AG09309 (cell line): Measurements from ENCODE around the gene NALCN.

ENCODE experiments used
- DNase-seq: peaks from one replicate; pipeline ENCODE4 v3.0.0-alpha.2; 2010; ENCODE audit warnings: low read depth
- H3K4me3 ChIP-seq: 2 replicates; pipeline ENCODE4 v1.5.1; 2011; ENCODE audit warnings: mild to moderate bottlenecking, low read depth, low read length, moderate library complexity; ENCODE audit not compliant: control insufficient read depth
- TF ChIP-seq, protein P1 (sequence below): IDR thresholded peaks from 2 replicates; pipeline ENCODE4 v1.5.1; 2011; ENCODE audit warnings: mild to moderate bottlenecking, low read depth, low read length, inconsistent platforms; ENCODE audit not compliant: insufficient read depth, control insufficient read depth; ENCODE audit errors: missing control alignments

NALCN gene

DNA sequence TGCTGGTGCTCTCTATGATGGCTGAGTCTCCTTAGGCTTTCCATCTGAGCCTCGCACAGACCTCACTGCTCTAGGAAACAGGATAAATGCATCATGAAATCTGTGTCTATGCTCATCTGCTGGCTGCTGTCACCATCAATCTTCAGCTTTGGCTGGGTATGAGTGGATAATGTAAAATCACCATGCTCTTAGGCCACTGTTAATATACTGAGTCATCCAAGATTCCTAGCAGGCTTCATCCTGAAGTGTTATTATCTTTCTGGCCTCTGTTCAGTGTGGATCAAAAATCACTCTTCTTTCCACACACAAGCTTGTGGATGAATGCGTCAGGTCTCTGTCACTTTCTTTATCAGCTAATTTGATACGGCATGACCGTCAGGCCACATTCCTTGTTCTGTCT is 317.4 kb downstream of the NALCN start:
- H3K4me3 ChIP-seq = no peak overlapping the region
- DNase-seq = no peak
- TF ChIP-seq, protein P1, sequence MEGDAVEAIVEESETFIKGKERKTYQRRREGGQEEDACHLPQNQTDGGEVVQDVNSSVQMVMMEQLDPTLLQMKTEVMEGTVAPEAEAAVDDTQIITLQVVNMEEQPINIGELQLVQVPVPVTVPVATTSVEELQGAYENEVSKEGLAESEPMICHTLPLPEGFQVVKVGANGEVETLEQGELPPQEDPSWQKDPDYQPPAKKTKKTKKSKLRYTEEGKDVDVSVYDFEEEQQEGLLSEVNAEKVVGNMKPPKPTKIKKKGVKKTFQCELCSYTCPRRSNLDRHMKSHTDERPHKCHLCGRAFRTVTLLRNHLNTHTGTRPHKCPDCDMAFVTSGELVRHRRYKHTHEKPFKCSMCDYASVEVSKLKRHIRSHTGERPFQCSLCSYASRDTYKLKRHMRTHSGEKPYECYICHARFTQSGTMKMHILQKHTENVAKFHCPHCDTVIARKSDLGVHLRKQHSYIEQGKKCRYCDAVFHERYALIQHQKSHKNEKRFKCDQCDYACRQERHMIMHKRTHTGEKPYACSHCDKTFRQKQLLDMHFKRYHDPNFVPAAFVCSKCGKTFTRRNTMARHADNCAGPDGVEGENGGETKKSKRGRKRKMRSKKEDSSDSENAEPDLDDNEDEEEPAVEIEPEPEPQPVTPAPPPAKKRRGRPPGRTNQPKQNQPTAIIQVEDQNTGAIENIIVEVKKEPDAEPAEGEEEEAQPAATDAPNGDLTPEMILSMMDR = no peak

DNA sequence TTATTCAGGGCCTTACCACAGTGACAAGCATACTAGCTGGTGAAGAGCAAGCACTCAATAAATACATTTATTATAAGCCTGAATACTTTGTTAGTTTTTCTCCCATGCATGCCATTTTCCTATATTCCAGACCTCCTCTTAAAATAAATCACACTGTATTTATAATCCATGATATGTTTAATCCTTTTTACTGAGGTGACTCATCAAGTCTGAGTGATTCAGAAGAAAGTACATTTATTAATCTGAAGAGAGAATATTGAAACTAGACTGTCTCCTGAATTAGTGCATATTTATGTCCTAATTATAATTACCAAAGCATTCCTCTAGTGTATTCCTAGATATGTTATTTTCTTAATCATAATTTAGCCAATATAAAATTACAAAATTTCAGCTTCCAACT is 323.3 kb downstream of the NALCN start:
- H3K4me3 ChIP-seq = no peak overlapping the region
- TF ChIP-seq, protein P1 = no peak
- no peak for DNase-seq

DNA sequence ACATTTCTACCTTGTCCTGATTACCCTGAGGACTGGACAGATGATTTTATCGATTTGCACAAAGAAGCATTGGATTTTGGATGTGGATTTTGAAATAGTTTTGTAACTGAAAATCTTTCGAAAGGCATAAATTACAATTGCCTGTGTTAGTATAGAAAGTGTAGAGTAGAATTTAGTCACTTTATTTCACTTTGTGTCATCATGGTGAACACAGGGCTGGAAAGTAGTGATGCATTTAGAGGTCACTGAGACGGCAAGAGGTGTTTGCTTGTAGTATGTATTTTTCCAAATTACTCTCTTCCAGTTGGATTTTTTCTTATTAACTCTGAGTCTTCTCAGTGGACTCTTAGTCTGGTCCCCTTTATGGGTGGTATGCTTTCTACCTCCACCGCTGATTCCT is 326.0 kb downstream of the NALCN start:
- no peak for DNase-seq
- TF ChIP-seq, protein P1 = no peak
- H3K4me3 ChIP-seq = no peak overlapping the region

DNA sequence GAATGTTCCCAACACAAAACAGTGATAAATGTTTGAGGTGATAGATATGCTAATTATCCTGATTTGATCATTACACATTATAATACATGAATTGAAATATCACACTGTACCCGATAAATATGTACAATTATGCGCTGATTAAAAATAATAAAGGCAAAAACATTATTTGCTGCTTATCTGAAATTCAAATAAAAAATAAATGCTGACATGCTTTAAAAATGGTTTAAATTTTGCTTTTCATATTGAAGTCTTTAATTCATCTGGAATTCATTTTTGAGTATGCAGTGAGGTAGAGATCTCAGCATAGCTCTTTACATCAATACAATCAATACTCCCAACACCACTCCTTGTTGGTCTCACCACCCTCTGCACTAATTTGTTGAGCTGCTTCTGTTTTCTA is 330.8 kb downstream of the NALCN start:
- no peak overlapping the region for H3K4me3 ChIP-seq
- TF ChIP-seq, protein P1 = no peak
- no peak for DNase-seq

DNA sequence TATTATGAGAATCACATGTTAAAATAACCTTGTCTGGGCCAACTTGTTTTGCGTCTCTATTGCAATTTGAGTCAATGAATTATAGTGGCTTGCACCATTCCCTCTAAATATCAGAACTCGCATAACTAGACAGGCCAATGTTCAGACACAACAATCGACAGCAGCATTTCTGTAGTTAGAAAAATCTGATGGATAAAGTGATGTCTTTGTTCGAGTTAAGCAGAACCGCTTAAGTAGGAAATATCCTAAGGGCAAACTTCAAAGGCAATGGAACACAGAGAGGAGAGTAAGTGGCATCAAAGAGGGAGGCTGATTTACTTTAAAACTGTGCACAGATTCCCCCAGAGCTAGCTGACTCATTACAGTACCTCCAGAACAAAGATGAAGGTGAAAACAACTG is 333.9 kb downstream of the NALCN start:
- no peak overlapping the region for H3K4me3 ChIP-seq
- TF ChIP-seq, protein P1 = no peak
- no peak for DNase-seq

DNA sequence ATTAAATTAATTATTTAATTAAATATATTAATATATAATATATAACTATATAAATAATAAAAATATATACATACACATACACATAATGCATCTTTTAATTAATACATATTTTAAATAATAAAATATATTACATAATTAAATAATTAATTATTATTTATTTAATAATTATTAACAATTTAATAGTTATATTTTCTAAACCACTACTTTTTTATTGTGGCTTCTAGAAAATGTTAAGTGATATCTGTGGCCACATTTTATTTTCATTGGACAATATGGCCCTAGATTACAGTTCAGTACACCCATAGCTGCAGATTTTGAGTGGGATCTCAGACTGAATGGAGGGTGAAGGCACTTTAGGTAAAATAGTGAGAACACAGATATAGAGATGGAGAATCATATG is 335.7 kb downstream of the NALCN start:
- no peak overlapping the region for H3K4me3 ChIP-seq
- TF ChIP-seq, protein P1 = no peak
- no peak for DNase-seq

DNA sequence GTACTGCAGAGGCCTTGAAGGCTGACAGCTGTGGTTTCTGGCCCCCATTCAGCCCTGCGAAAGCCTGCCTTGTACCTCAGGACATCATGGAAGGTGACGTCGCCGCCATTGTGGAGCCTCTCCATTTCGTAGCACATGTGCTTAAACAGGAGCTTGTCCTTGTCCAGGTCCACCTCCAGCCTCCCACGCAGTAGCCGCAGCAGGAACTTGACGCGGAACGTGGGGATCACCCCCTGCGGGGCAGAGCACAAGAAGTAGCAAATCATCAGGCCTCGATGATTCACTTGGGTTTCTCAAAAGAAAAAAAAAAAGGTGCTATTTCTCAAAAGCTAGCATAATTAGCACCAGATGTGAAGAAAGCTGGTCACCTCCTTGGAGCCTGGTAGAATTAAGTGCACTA is 351.0 kb downstream of the NALCN start:
- peak; percentile 66 for DNase-seq
- TF ChIP-seq, protein P1 = no peak
- H3K4me3 ChIP-seq = no peak overlapping the region
